Measurements from ENCODE around the gene CASKIN1.

The CASKIN1 gene

DNA sequence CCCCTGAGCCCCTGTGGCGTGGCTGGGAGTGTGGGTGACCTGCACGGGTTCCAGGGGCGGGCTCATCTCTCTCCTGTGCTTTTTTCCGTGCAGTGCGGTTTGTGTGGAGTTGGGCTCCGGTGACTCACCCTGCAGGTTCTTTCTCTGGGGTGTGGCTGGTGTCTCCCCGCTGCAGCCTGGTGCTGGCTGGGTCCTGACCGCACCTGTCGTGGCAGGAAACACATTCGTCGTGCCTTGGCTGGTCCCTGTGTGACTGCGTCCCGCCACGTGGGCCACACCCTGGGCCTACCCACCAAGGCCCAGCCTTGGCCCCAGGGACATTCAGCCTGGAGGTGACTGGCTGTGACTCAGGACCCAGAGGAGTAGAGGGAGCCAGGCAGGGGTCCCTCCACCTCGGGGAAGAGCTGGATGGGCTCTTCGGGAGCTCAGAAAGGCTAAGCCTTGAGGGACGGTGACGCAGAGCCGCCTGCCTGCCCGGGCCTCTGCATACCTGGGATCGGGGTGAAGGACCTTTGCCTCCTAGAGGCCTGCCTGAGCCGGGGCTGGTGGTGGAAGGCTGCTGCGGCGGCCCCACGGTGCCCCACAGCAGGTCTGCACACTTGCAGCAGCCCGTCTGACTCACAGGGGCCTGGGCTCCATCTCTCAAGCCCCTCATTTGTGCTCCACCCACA, 33.1 kb downstream of the CASKIN1 start:
- H3K4me1 ChIP-seq (ENCODE audit: control insufficient read depth, insufficient read depth, low read length) = peaks cover 5% of the 10 kb centered on the region
- H3K27me3 ChIP-seq (ENCODE audit: control insufficient read depth, insufficient read depth, low read length) = no peaks in the 10 kb centered on the region
- peaks cover 34% of the 10 kb centered on the region for H3K36me3 ChIP-seq (ENCODE audit: control insufficient read depth, insufficient read depth, low read length)
- H3K9me3 ChIP-seq (ENCODE audit: control insufficient read depth, insufficient read depth, low read length) = no peaks in the 10 kb centered on the region
- H3K4me3 ChIP-seq (ENCODE audit: low read depth, low read length) = no peak overlapping the region
- no peak overlapping the region for H3K9ac ChIP-seq (ENCODE audit: low read depth, low read length)

- Histone ChIP-seq H3K4me1 (ENCODE audit: control insufficient read depth, insufficient read depth, low read length) (peaks cover 8% of the 10 kb centered on the region), H3K27me3 (ENCODE audit: control insufficient read depth, insufficient read depth, low read length) (no peaks in the 10 kb centered on the region), H3K4me3 (ENCODE audit: low read depth, low read length) (no peak overlapping the region), H3K36me3 (ENCODE audit: control insufficient read depth, insufficient read depth, low read length) (peaks cover 32% of the 10 kb centered on the region), H3K9me3 (ENCODE audit: control insufficient read depth, insufficient read depth, low read length) (no peaks in the 10 kb centered on the region), H3K9ac (ENCODE audit: low read depth, low read length) (no peak overlapping the region)
These were observed 33.7 kb downstream of the CASKIN1 start for GRCh38 chr16:2162676-2163118.

GRCh38 chr16:2161911-2162310, 34.5 kb downstream of the CASKIN1 start:
- Histone ChIP-seq H3K36me3 (ENCODE audit: control insufficient read depth, insufficient read depth, low read length) (peaks cover 24% of the 10 kb centered on the region), H3K4me3 (ENCODE audit: low read depth, low read length) (no peak overlapping the region), H3K9me3 (ENCODE audit: control insufficient read depth, insufficient read depth, low read length) (no peaks in the 10 kb centered on the region), H3K27me3 (ENCODE audit: control insufficient read depth, insufficient read depth, low read length) (no peaks in the 10 kb centered on the region), H3K4me1 (ENCODE audit: control insufficient read depth, insufficient read depth, low read length) (peaks cover 8% of the 10 kb centered on the region), H3K9ac (ENCODE audit: low read depth, low read length) (peak overlapping the region; percentile 32)

GRCh38 chr16:2160915-2161551, 35.4 kb downstream of the CASKIN1 start:
- H3K4me3 ChIP-seq (ENCODE audit: low read depth, low read length) = no peak overlapping the region
- peaks cover 20% of the 10 kb centered on the region for H3K36me3 ChIP-seq (ENCODE audit: control insufficient read depth, insufficient read depth, low read length)

GRCh38 chr16:2159175-2159838, 37.1 kb downstream of the CASKIN1 start:
- Histone ChIP-seq H3K27me3 (ENCODE audit: control insufficient read depth, insufficient read depth, low read length) (no peaks in the 10 kb centered on the region), H3K9me3 (ENCODE audit: control insufficient read depth, insufficient read depth, low read length) (no peaks in the 10 kb centered on the region), H3K4me1 (ENCODE audit: control insufficient read depth, insufficient read depth, low read length) (peaks cover 8% of the 10 kb centered on the region), H3K4me3 (ENCODE audit: low read depth, low read length) (no peak overlapping the region), H3K9ac (ENCODE audit: low read depth, low read length) (peak overlapping the region; percentile 79), H3K36me3 (ENCODE audit: control insufficient read depth, insufficient read depth, low read length) (peaks cover 19% of the 10 kb centered on the region)

More at GRCh38 chr16:2160915-2161551, 35.4 kb downstream of the CASKIN1 start:
- no peaks in the 10 kb centered on the region for H3K9me3 ChIP-seq (ENCODE audit: control insufficient read depth, insufficient read depth, low read length)
- no peaks in the 10 kb centered on the region for H3K27me3 ChIP-seq (ENCODE audit: control insufficient read depth, insufficient read depth, low read length)
- H3K4me1 ChIP-seq (ENCODE audit: control insufficient read depth, insufficient read depth, low read length) = peaks cover 8% of the 10 kb centered on the region
- H3K9ac ChIP-seq (ENCODE audit: low read depth, low read length) = no peak overlapping the region

DNA sequence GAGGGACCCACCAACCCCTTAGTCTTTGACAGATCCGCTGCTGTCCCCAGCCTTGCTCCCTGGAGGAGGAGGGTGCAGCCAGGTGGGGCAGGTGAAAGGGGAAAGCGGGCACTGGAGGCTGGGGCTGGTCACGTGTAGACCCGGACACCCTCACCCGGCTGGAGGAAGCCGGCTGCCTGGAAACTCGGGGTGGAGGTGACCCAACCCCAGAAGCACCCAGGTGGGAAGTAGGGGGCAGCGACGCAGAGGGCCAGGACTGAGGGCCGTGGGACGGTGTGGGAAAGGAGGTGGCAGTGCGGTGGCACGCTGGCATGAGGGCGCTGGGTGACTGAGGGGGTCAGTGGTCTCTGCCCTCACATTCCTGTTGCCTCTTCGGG, 38.2 kb downstream of the CASKIN1 start:
- H3K9ac ChIP-seq (ENCODE audit: low read depth, low read length) = peak overlapping the region; percentile 47
- H3K36me3 ChIP-seq (ENCODE audit: control insufficient read depth, insufficient read depth, low read length) = peaks cover 26% of the 10 kb centered on the region
- H3K4me1 ChIP-seq (ENCODE audit: control insufficient read depth, insufficient read depth, low read length) = peaks cover 8% of the 10 kb centered on the region
- no peaks in the 10 kb centered on the region for H3K27me3 ChIP-seq (ENCODE audit: control insufficient read depth, insufficient read depth, low read length)
- H3K4me3 ChIP-seq (ENCODE audit: low read depth, low read length) = no peak overlapping the region
- no peaks in the 10 kb centered on the region for H3K9me3 ChIP-seq (ENCODE audit: control insufficient read depth, insufficient read depth, low read length)

DNA sequence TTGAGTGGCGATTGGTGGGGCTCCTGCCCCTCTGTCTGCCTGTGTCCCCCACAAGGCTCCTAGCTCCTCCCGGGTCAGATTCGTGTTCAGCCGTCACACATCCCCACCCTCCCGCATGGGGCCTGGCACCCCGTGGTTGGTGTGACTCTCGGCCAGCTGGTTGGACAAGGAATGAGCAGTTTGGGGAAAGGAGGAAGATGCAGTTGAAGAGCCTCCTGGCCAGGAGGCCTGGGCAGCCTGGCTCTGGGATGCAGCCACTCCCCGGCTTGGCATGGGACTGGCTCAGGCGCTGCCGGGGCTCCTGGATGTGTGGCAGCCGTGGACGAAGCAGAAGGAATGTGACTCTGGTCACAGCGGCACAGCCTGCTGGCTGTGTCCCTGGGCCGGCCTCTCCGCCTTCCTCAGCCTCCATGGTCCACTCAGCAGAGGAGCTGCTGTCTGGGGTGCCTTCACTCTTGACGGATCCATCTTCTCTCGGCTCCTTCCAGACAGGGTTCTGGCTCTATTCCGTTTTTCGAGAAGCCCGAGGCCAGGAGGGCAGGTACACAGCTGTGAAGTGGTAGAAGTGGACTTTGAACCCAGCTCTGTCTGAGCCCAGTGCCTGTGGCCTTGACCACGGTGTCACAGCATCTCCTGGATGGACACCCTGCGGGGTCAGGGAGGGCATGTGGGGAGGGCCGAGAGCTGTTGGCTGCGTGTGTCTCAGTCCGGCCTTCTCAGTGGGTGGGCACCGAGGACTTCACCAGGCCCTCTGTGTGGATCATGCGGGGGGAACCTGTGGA, 38.7 kb downstream of the CASKIN1 start:
- Histone ChIP-seq H3K9me3 (ENCODE audit: control insufficient read depth, insufficient read depth, low read length) (no peaks in the 10 kb centered on the region), H3K4me1 (ENCODE audit: control insufficient read depth, insufficient read depth, low read length) (peaks cover 8% of the 10 kb centered on the region), H3K36me3 (ENCODE audit: control insufficient read depth, insufficient read depth, low read length) (peaks cover 31% of the 10 kb centered on the region), H3K27me3 (ENCODE audit: control insufficient read depth, insufficient read depth, low read length) (no peaks in the 10 kb centered on the region), H3K9ac (ENCODE audit: low read depth, low read length) (peak overlapping the region; percentile 85), H3K4me3 (ENCODE audit: low read depth, low read length) (no peak overlapping the region)

DNA sequence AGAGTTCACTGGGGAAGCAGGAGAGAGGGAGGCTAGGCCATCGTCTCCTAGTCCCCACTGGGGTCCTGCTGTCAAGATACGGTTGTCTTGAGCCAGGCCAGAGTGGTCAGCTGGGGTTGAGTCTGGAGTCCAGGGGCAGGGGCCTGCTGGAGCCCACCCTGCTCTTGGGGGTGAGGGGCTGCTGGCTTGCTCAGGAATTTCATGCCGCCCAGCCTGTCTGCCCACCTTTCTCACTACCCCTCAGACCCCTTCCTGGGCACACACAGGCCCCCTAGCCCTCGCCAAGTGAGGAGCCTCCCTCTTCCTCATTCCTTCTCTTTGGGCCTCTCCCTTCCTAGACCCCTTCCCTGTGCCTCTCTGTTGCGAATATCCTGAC, 39.6 kb downstream of the CASKIN1 start:
- Histone ChIP-seq H3K27me3 (ENCODE audit: control insufficient read depth, insufficient read depth, low read length) (no peaks in the 10 kb centered on the region), H3K4me3 (ENCODE audit: low read depth, low read length) (peak overlapping the region; percentile 91), H3K9me3 (ENCODE audit: control insufficient read depth, insufficient read depth, low read length) (no peaks in the 10 kb centered on the region), H3K36me3 (ENCODE audit: control insufficient read depth, insufficient read depth, low read length) (peaks cover 33% of the 10 kb centered on the region), H3K4me1 (ENCODE audit: control insufficient read depth, insufficient read depth, low read length) (peaks cover 8% of the 10 kb centered on the region), H3K9ac (ENCODE audit: low read depth, low read length) (peak overlapping the region; percentile 85)

- Histone ChIP-seq H3K27me3 (ENCODE audit: control insufficient read depth, insufficient read depth, low read length) (no peaks in the 10 kb centered on the region), H3K9ac (ENCODE audit: low read depth, low read length) (peak overlapping the region; percentile 85), H3K36me3 (ENCODE audit: control insufficient read depth, insufficient read depth, low read length) (peaks cover 38% of the 10 kb centered on the region), H3K4me3 (ENCODE audit: low read depth, low read length) (peak overlapping the region; percentile 91), H3K4me1 (ENCODE audit: control insufficient read depth, insufficient read depth, low read length) (peaks cover 12% of the 10 kb centered on the region), H3K9me3 (ENCODE audit: control insufficient read depth, insufficient read depth, low read length) (no peaks in the 10 kb centered on the region)
These were observed 40.2 kb downstream of the CASKIN1 start for GRCh38 chr16:2155977-2156848.

- no peaks in the 10 kb centered on the region for H3K9me3 ChIP-seq (ENCODE audit: control insufficient read depth, insufficient read depth, low read length)
- no peaks in the 10 kb centered on the region for H3K27me3 ChIP-seq (ENCODE audit: control insufficient read depth, insufficient read depth, low read length)
- peaks cover 9% of the 10 kb centered on the region for H3K4me1 ChIP-seq (ENCODE audit: control insufficient read depth, insufficient read depth, low read length)
- H3K36me3 ChIP-seq (ENCODE audit: control insufficient read depth, insufficient read depth, low read length) = peaks cover 38% of the 10 kb centered on the region
- H3K9ac ChIP-seq (ENCODE audit: low read depth, low read length) = peak within 1 kb of the TSS; percentile 97
- peak within 1 kb of the TSS; percentile 100 for H3K4me3 ChIP-seq (ENCODE audit: low read depth, low read length)
These were observed 41.1 kb downstream of the CASKIN1 start, which contains the start of gene TRAF7 for GRCh38 chr16:2155091-2155950. Gene TRAF7, plus strand, starts transcription at chr16:2155782. Its CDS starts 8,139 bp downstream, at chr16:2163921.

Data from iPS-15b (cell line).